ENCODE measurements around the gene EXOC6B.

Gene EXOC6B

DNA sequence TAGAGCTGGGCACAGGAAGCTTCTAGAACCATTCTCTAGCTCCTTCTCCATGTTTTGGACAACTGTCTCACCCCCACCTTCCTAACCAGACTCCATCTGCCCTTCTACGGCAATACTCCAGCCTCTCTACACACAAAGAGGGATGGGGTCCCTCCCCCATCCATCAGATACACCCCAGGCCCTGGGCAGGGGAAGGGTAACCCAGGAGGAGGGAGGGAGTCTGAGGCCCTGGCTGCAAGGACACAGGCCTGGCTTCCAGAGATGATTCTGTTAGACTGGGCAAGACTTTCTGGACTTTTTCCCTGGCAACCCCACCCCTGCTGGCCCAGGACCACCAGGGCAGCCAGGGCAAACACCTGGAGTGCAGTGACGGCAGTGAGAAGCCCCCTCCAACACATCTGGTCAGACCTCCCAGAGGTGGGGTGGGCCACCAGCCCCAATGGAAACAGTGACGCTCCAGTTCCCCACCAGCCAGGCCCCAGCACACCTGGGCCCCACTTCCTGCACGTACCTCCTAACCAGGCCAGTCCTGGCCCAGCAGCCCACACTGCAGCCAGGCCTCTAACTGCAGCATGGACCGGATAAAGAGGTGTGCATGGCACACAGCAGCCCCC is 684.7 kb downstream of the EXOC6B start:
- no peak for FAIRE-seq

DNA sequence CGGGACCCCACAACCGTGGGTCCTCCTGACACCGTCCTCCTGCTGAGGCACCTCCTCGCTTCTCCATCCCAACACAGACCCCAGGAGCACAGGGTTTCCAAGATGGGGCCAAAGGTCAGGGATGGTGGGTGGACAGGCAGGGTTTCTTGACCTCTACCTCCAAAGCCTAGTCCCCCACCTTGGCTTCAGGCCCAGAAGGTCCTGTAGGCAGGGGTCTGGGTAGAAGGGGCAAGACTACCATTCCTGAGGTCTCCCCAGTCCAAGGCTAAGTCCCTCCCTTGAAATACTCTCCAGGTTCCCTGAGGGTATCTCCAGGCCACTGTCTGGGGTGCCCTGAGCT is 685.2 kb downstream of the EXOC6B start:
- FAIRE-seq, result no peak

DNA sequence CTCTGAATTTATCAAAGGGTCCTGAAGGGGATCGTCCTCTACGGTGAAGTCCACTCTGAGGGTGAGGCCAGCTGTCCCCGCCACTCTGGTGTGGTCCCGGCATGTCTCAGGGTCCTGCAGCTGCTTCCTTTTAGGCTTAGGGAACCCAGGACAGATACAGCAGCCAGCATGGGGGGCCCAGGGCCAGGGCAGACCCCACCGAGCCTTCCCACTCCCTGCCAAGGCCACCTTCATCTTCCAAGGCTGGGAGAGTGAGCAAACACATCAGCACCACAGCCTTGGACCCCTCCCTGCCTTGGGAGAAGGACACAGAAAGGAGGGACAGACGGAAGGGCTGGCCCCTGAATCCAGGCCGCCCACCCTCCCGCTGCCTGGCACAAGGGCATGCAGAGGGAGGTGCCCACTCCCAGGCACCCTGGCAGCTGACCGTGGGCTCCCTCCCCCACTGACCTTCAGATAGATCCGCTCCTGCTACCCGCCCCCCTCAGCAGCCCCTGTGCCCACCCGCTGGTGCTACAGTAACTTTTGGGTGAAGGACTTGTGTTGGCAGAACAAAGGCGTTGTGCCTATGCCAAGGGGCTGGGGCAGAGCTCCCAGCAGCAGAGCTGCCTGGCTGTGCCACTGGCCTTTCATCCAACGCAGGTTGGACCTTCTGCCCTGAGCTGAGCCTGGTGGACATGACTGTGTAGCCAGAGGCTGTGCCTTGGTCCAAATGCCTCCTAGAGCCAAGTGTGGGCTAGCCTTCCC is 685.8 kb downstream of the EXOC6B start:
- FAIRE-seq, result no peak

DNA sequence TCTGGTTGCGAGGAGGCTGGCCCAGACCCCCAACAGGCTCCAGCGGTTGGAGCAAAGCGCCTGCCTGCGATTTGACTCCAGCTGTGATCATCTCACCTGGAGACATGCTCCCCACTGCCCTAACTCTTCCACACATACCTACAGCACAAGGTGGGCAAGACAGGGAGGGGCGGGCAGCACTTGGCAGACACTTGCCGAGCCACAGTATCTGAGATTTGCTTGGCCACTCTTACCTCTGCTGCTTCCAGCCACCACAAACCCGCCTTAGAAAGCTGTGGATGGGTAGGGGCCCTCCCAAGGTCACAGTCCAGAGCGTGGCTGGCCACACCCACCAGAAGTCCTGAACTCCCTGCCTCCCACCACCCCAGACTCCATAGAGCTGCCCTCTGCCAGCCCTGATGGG is 686.4 kb downstream of the EXOC6B start:
- no peak for FAIRE-seq

DNA sequence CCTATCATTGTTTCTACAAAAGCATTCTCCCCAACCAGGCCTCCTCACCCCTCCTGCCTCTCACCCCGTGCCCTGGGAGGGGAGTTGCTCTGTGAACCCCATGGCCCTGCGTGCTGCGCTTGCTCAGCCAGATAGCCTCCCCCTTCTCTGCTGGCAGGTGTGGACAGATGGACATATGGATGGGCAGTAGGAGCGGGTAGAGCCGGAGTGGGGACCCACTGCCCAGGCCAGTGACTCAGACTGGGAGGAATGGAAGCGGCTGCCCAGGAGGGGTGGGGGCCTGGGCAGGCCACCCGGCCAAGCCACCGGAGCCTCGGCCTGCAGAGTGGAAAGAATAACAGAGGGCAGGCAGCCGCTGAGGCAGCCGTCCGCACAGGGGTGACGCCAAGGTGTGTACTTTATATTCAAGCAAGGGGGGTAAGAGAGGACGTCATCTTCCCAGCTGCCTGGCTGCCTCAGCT is 686.9 kb downstream of the EXOC6B start:
- no peak for FAIRE-seq

DNA sequence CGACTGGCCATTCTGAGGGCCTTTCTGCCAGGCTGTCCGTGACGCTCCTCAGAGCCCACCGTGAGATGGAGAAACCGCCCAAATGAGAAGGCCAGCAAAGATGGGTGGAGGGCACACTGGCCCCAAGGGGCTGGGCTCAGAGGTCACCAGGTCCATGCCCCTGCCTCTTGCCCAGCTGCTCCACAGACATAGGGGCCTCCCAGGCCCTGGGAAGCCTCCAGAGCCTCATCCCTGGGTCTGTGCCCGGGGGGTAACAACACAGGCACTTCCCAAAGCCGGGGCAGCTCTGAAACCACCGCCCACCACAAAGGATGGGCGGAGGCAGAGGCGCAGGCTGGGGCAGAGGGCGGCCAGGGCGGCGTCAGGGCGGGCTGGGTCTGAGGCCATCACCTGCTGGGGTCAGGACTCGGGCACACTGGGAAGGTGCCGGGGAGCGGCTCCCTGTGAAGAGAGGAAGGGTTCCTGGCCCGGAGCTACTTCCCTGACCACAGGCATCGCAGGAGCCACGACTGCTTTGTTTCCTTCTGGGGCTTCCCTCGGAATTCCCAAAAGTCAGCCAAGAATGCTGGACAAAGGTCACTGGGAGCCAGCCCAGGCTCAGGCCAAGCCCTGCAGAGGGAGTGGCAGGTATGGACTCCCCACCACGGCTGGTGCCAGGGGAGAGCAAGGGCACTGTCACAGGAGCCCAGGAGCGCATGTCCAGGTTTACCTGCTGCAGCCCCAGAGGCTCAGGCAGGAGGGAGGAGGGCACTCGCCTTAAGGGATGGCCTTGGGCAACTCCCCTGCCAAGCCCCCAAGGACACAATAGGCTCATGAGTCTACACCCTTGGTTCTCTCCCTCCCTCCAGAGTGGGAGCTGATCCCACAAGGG is 687.6 kb downstream of the EXOC6B start:
- no peak for FAIRE-seq

DNA sequence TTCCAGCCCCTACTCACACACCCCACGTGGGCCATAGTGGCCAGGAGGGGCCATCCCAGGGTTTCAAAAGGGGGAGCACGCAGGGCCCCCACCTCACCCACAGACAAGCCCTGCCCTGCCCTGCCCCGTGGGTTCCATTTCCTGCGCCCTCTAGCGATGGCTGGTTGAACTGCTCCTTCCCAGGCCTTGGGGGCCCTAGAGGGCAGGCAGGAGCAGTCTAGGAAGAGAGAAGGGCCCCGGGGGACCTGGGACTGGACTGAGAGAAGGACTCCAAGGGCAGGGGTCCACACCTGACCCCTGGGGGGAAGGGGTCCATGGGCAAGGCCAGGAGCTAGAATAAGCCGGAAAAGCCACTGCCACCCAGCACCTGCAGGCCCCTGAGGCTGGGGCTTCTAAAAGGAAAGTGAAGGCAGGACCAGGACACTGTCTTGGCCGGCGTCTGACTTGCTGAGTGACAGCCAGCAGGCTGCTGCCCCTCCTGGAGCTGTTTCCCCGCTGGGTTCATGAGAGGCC is 688.3 kb downstream of the EXOC6B start:
- no peak for FAIRE-seq

DNA sequence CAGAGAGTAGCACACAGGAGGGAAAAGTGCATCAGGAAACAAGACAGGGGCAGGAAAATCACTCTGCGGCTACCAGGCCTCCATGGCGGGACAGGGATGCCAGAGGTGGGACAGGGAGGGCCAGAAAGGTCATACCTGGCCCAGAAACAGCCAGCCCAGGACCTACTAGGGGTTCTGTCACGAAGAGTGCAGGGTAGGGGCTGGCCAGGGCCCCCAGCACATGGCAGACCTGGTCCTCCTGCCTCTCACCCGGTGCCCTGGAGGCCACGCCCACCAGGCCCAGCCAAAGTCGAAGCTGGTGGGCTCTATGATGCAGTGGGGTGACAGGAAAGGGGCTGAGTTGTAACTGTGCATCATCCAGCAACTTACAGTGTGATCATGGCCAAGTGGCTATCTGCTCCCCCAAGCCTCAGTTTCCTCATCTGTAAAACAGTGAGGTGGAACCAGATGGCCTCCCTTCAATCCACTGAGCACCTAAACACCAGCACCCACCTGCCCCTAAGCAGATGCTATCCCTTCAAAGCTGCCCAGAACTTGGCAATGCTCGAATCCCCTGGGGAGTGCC is 688.8 kb downstream of the EXOC6B start:
- no peak for FAIRE-seq

DNA sequence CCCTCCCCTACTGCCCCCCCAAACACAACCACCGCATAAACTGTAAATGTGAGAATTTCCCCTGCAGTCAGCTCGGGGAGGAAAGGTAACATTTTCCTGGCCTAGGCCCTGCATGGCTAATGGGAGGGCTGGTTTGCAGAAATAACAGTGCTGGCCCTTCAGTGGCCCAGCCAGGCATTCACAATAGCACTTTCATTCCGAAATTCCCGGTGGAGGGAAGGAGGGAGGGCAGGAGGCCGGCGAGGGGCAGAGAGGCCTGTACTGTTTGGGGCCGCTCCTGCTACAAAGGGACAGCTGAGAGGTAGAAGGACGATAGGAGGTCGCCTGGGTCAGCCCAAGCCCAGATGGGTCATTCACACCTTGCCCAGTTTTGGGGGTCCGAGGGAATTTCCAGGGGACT is 689.5 kb downstream of the EXOC6B start:
- no peak for FAIRE-seq

DNA sequence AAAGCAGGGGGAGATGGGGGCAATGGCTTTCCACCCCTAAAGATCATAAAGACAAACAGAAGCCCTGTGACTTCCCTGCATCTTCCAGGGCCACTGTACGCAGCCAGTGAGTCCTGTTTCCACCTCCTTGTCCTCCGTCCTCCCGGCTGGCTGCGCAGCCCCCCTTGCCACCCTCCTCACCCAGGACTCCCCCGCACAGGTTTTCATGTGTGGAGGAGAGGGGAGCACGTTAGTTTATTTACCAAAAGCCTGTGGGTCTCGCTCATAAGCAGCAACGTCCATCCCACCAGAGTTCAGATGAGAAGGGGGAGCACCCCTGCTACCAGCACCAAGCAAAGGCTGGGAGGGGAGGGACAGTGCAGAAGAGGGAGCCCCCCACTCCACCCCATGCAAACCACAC is 689.9 kb downstream of the EXOC6B start:
- no peak for FAIRE-seq

DNA sequence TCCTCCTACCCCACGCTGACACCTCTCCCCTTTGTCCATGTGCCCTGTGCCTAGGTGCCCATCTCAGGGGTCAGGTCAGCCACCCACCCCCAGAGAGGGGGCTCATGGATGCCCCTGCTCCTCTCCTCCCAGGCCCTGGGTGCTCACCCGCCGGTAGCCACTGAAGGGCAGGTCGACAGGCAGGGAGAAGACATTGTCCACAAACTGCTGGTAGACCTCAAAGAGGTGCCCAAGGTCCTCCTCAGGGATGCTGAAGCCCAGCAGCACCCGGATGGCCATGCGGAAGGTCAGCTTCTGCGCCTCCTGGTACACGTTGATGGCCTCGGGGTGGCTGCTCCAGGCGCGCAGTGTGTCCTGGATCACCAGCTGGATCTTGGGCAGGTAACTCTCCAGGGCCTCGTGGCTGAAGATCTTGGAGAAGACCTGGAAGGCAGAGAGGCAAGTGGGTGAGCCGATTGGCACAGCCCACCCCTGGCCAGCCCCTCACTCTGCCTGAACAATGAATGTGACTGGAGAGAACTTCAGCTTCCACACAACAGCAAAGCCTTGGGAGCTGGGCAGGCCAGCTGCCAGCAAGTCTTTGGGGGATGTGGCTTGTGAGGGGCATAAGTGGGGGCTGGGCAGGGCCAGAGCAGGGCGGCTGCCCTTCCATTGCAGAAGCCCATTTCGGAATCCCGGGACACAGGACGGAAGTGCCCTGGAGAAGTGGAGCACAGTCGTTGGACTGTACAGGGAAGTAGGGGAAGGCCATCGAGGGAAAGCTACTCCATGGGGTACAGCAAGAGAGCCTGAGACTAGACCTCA is 690.6 kb downstream of the EXOC6B start:
- no peak for FAIRE-seq

DNA sequence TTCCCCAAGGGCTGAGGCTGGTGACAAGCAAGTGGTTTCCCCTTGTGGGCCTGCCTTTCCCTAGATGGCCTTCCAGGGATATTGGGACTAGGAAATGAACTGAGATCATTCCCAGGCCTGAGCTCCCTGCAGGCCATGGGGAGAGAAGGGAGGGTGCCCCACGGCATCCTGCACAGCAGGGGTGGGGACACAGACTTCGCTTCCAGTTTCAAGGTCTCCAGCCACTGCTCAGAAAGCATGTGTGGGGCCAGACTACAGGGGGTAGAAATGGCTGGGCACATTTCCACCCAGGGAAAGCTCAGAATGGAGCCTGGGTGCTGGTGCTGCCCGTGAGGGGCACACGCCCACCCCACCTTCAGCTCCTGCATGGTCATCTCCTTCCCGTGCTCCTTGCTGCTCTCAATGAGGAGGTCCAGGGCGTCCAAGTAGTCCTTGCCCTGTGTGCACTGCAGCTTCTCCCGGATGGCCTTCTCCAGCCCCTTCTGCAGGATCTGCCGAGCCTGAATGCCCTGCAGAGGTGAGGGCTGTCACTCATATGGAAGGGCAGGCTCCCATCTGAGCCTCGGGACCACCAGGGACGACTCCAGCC is 691.3 kb downstream of the EXOC6B start:
- FAIRE-seq, result no peak

DNA sequence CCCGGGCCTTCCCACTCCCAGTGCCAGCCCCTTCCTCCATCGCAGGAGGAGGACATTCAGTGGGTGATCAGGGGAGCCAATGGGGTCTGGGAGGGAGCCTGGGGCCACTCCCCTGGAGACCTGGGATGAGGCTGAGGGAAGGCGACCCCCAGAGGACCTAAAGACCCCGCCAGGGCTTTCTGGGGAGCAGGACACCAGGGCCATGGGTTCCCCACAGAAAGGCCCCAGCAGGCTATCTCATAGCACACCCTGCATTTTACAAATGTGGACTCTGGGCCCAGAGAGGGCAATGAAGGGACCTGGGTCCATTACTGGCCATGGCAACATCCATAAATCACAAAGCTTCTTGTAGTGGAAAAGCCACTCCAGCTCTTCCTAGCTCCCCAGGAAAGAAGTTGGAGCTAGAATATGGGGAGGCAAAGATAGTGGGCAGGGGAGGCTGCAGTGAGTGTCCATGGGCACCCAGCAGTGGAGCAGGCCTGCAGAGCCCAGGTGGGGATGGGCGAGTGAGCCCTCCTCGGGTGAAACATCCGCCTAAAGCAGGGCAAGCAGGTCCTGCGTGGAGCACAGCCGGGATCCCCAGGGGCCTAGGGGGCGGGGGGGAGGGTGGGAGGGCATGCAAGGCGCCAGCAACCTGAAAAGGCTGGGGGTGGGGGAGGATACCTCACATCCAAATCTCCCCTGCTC is 692.0 kb downstream of the EXOC6B start:
- FAIRE-seq, result no peak

DNA sequence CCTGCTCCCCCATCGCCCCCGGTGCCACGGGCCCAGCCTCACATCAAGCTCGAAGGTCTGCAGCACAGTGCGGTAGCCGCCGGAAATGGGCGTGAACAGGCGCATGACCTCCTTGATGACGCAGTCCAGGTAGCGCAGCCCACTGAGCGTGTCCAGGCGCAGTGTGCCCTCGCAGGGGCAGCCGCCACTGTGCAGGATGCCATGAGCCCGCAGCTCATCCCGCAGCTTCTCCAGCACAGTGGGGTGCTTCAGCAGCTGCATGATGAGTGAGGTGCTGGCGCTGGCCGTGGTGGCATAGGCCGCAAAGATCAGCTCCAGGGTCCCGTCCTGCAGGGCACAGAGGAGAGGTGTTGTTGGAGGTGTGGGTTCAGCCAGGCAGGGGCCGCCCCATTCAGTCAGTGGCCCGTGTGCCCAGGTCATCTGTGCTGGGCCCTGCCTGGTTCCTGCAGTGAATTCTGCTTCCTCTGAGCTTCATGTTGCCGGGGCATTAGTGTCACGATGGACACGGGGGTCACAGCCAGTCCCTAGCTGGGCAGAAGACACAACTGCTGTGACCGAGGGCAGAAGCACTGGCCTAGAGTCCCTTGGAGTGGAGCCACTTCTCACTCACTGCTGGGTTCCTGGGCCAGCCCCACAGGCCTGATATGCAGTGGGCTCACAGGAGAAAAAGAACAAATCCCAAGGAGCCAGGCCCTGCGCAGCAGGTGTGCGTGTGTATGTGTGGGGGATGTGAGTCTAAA is 692.7 kb downstream of the EXOC6B start:
- no peak for FAIRE-seq

DNA sequence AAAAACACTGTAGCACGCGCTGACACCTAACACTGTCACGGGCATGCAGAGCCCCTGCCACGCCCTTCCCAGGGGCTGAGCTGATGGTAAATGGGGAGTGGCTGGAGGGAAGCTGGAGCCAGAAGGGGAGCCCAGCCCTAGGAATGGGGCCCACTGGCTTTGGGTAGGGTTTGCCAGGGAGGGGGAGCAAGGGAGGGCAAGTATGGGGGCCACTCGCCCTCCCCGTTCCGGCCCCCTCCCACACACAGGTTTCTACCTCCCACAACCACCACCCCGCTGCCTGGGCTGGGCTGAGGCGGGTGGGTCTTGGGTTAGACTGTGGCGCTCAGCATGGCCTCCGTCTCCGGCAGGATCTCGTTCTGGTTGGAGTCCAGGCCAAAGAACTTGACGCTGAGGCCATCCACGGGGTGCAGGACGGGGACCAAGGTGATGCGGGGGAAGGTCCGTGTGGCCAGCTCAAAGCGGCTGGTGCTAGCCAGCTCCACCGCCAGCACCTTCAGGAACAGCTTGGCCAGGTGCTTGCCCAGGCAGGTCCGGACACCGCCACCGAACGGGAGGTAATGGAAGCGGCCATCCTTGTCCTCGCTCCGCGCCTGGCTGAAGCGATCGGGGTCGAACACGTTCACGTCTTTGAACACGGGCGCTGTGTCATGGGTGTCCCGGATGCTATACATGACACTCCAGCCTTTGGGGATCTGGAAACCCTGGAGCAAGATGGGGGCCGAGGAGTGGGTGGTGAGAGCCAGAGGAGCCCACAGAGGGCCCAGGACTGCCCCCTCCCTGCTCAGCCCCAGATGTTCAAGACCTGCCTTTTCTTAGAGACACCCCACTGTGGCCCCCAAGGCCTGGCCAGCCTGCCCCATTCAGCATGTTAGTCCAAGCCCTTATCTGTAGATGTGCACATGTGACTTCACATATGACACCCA is 693.7 kb downstream of the EXOC6B start:
- FAIRE-seq, result no peak

DNA sequence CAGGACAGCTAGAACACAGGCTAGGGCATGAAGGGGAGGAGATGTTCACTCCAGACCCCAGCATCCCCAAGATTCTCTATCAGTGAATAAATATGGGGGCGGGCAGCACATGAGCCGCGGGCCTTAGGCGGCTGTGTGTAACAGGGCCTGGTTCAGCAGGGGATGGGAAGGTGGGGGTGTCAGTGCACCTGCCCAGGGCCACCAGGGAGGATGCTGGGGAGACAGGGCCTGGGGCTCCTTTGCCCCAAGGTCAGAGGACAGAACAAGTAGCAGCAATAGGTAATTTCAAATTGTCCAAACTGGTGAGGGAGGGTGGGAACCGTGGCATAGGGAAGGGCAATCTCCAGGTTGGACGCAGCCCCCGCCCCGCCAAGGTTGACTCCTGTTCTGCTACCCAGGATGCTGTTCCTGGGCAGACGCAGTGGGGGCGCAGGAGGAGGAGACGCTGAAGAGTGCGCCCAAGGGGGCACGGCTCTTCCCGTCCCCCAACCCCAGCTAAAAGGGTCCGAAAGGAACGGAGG is 694.4 kb downstream of the EXOC6B start:
- FAIRE-seq, result no peak

DNA sequence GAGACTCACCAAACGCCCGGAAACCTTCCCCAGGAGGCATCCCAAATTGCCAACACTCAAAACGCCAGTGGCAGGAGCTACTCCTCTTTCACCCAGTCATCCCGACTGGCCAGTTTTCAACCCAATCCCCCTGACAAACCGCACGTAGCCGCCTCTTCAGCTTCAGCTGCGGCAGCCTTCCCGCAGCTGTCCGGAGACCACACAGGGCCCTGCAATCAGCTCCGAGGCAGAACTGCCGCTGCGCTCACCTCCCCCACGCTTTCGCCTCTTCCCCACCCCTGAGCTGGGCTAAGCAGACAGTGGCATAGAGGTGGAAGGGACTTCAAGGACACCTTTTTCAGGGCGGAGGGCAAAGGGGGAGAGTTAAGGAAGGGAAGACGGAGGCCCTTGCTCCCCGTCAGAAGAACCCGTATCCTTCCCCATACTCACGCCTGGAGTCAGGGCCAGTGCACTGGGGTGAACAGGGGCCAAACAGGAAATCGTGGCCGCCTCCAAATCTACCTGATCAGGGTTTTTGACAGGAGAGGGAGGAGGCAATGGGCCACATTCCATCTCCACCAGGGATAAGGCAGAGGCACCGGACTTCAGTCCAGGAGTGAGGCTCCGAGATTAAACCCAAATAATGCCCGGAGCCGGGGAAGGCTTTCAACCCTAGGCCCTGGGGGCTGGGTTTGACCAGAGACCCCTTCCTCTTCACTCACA is 695.0 kb downstream of the EXOC6B start:
- FAIRE-seq, result no peak

DNA sequence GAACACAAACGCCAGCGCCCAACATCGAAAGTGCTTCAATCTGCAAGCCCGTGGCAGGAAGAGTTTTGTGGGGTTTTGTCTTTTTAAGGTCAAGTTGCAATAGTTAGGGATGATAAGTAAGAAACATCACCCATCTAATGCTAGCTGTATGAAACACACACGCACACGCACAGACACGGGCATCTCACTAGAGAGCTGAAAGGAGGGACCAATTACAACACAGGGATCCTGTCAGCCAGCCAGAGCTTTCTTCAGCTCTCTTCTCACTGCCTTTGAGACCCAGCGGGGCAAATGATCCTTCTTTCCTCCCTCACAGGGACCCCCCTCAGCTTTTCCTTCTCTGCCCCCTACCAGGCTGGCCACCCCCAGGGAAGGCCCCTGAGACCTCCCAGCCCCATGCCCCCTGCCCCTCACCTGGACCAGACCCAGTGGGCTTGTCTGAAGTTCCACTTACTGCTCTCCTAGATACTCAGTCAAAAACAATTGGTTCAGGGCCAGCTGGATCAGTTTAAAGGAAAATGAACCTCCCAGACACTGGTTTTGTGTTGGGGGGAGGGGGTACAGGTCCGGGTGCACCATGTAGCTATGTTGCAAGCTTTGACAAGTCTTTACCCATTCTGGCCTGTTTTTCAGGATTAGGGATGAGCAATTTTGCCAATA is 696.0 kb downstream of the EXOC6B start:
- FAIRE-seq, result no peak
